ENCODE results near the gene PDCD7.

The PDCD7 gene

DNA sequence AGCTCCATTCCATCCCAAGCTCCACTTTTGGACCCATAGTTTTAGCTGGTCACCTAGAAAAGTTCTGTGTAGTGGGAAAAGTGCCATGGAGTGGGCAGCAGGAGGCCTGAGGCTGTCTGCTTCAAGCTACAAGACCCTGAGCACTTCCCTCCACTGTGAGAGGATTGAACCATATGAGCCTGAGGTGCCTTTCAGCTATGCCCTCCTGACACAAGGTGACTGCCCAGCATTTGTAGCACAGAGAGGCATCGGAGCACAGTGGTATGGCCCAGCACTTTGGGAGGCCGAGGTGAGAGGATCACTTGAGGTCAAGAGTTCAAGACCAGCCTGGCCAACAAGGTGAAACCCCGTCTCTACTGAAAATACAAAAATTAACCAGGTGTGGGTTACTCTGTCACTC lies 61.0 kb downstream of the PDCD7 start:
- TF ChIP-seq, protein P1, sequence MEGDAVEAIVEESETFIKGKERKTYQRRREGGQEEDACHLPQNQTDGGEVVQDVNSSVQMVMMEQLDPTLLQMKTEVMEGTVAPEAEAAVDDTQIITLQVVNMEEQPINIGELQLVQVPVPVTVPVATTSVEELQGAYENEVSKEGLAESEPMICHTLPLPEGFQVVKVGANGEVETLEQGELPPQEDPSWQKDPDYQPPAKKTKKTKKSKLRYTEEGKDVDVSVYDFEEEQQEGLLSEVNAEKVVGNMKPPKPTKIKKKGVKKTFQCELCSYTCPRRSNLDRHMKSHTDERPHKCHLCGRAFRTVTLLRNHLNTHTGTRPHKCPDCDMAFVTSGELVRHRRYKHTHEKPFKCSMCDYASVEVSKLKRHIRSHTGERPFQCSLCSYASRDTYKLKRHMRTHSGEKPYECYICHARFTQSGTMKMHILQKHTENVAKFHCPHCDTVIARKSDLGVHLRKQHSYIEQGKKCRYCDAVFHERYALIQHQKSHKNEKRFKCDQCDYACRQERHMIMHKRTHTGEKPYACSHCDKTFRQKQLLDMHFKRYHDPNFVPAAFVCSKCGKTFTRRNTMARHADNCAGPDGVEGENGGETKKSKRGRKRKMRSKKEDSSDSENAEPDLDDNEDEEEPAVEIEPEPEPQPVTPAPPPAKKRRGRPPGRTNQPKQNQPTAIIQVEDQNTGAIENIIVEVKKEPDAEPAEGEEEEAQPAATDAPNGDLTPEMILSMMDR (conservative IDR thresholded peaks at IDR 0.05; ENCODE audit: control insufficient read depth, insufficient read depth, low read depth, low read length) = no peak
- DNase-seq (ENCODE audit: low read depth) = no peak
- no peak overlapping the region for H3K4me3 ChIP-seq (ENCODE audit: control insufficient read depth, low read depth, low read length)

DNA sequence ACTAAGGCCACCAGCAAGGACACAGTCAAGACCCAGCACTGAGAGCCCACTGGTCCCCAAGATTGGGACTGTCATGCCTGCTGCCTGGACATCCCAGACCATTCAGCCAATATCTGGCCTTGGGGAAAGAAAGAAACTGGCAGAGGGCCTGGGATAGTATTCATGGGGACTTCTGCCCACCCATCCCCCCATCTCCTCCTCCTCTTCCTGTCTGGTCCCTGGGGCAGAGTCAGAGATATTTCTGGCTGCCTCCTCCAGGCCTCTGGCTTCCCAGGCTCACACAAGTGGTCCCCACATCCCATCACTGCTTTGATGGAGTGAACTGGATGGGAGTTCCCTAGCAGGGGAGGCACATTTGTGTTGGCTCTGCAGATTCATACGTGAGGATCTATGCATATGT lies 61.6 kb downstream of the PDCD7 start:
- TF ChIP-seq, protein P1 (conservative IDR thresholded peaks at IDR 0.05; ENCODE audit: control insufficient read depth, insufficient read depth, low read depth, low read length) = no peak
- no peak overlapping the region for H3K4me3 ChIP-seq (ENCODE audit: control insufficient read depth, low read depth, low read length)
- DNase-seq (ENCODE audit: low read depth) = peak; percentile 61

DNA sequence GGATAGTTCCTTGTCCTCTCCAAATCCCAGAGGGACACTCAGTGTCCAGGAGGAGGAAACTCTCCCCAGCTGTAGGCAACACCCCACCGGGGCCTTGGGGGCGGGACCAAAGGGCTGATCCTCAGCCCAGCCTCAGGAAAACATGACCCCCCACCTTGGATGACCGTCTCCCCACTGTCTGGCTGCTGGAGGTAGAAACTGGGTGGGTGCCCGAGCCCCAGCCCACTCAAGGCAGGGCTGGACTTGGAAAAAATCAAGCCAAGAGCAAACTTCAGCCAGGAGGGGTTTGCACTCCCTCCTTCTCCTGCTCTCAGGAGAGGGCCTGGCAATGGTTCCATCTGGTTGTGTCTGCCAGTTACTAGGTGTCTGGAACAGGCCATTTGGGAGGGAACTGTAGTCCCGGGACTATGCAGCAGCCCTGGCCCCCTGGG lies 62.2 kb downstream of the PDCD7 start:
- no peak overlapping the region for H3K4me3 ChIP-seq (ENCODE audit: control insufficient read depth, low read depth, low read length)
- peak; percentile 37 for DNase-seq (ENCODE audit: low read depth)
- TF ChIP-seq, protein P1 (conservative IDR thresholded peaks at IDR 0.05; ENCODE audit: control insufficient read depth, insufficient read depth, low read depth, low read length) = no peak

DNA sequence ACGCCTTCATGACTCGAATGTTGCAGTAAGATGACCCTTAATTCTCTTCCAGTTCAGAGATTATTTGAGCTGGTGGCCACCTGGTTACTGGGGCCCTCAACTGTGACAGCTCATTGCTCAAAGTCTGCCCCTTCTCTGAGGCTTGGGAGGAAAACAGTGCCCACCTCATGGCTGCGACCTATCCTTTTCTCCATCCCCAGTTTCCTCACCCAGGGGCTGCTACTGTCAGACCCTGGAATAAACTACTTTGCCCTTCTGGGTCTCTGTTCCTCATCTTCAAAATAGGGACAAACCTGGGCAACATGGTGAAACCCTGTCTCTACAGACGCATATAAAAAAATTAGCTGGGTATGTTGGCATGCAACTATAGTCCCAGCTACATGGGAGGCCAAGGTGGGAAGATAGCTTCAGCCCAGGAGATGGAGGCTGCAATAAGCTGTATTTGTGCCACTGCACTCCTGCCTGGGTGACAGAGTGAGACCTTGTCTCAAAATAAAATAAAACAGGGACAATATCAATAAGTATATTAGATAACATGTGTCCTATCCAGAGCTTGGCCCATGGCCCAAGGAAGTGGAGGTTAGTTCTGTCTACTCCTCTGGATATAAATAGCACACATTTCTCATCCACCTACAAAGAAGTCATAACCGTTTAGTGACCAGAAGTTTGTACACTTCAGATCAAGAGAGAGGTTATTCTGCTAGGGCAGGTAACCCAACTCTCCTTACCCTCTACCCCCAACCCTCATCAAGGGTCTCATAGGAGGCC lies 63.6 kb downstream of the PDCD7 start:
- no peak for DNase-seq (ENCODE audit: low read depth)
- TF ChIP-seq, protein P1 (conservative IDR thresholded peaks at IDR 0.05; ENCODE audit: control insufficient read depth, insufficient read depth, low read depth, low read length) = no peak
- H3K4me3 ChIP-seq (ENCODE audit: control insufficient read depth, low read depth, low read length) = no peak overlapping the region

DNA sequence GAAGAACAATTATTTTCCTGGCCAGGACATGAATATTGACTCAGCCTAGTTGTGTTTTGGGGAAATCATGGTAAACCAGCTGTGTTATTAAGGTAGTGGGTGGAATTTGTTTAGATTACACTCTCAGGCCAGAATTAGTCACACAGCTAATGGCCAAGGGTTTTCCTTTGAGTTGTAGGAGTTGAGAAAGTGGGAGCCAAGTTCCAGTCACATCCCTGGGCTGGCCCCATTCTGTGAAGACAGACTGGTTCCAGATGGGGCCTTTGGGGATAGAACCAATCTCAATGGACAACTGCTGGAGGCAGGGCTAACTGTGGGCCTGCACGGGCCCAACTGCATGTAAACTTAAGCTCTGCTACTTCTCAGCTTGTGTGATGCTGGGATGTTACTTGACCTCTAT lies 64.4 kb downstream of the PDCD7 start:
- DNase-seq (ENCODE audit: low read depth) = peak; percentile 99
- TF ChIP-seq, protein P1 (conservative IDR thresholded peaks at IDR 0.05; ENCODE audit: control insufficient read depth, insufficient read depth, low read depth, low read length) = no peak

DNA sequence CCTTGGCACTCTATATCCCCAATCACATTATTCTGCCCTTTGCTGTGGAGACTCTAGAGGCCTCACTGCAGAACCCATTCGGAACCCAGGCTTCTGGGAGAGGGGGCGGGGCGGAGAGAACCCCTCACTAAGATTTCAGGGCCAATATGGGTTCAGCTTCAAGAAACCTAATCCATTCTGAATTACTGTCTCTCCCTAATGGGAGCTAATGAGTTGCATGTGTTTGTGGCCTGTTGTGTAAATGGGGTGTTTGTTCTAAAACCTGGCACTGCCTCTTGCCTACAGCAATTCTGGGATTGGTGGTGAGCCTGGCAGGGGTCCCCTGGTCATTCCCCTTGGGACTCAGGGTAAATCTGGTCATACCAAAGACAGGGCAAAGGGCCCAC lies 65.2 kb downstream of the PDCD7 start:
- TF ChIP-seq, protein P1 (conservative IDR thresholded peaks at IDR 0.05; ENCODE audit: control insufficient read depth, insufficient read depth, low read depth, low read length) = no peak
- DNase-seq (ENCODE audit: low read depth) = peak; percentile 42
- H3K4me3 ChIP-seq (ENCODE audit: control insufficient read depth, low read depth, low read length) = no peak overlapping the region

More for the DNA sequence above, 64.4 kb downstream of the PDCD7 start:
- no peak overlapping the region for H3K4me3 ChIP-seq (ENCODE audit: control insufficient read depth, low read depth, low read length)
